Middle frontal gyrus (tissue), 1 donor: ENCODE results near the gene URB2.
"Not testable (repeated sequence)": the region's sequence is repeated elsewhere in the genome, so short reads cannot be mapped to it uniquely, and the experiment has no call there.

ENCODE experiments used
- DNase-seq: peaks from one replicate; pipeline ENCODE4 v3.0.0-alpha.2; 2015; ENCODE audit warnings: low spot score; ENCODE audit errors: extremely low spot score

URB2 gene

GRCh38 chr1:229613938-229614337 is 12.1 kb upstream of the URB2 start:
- no peak for DNase-seq

DNA sequence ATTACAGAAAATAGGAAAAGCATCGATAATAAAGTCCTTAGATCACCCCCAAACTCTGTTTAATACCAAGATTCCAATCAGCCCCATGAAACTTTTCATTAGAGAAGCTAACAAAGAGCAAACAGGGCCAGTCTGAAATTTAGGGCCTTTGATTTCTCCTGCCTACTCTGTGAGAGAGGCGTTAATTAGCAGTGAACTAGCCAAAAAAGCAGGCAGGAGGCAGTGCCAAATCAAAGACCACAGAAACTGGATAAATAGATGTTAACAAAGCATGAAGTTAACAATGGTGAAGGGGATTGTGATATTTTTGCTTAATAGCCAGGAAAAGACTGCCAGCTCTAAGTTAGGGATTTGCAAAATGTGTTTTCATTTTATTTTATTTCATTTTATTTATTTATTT is 11.3 kb upstream of the URB2 start:
- DNase-seq: no peak

- DNase-seq: no peak
These were observed 8.5 kb upstream of the URB2 start for GRCh38 chr1:229617351-229618100.

GRCh38 chr1:229619002-229619401 is 7.0 kb upstream of the URB2 start:
- no peak for DNase-seq

- no peak for DNase-seq
These were observed 6.4 kb upstream of the URB2 start for GRCh38 chr1:229619614-229620013.

GRCh38 chr1:229620876-229621275 is 5.2 kb upstream of the URB2 start:
- no peak for DNase-seq

- DNase-seq: no peak
These were observed 4.4 kb upstream of the URB2 start for GRCh38 chr1:229621663-229622062.

DNA sequence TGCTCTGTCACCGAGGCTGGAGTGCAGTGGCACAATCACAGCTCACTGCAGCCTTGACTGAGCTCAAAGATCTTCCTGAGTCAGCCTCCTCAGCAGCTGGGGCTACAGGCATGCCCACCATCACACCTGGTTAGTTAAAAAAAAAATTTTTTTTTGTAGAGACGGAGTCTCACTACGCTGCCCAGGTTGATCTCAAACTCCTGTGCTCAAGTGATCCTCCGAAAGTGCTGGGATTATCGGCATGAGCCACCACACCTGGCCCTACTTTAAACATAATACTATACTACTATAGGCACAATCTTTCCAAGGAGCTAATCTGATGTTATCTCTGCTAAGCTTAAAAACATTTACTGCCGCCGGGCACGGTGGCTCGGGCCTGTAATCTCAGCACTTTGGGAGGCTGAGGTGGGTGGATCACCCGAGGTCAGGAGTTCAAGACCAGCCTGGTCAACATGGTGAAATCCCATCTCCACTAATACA is 3.4 kb upstream of the URB2 start:
- not testable (repeated sequence) for DNase-seq

GRCh38 chr1:229623225-229623624 is 2.8 kb upstream of the URB2 start:
- no peak for DNase-seq

GRCh38 chr1:229623838-229624237 is 2.2 kb upstream of the URB2 start:
- DNase-seq: no peak

DNA sequence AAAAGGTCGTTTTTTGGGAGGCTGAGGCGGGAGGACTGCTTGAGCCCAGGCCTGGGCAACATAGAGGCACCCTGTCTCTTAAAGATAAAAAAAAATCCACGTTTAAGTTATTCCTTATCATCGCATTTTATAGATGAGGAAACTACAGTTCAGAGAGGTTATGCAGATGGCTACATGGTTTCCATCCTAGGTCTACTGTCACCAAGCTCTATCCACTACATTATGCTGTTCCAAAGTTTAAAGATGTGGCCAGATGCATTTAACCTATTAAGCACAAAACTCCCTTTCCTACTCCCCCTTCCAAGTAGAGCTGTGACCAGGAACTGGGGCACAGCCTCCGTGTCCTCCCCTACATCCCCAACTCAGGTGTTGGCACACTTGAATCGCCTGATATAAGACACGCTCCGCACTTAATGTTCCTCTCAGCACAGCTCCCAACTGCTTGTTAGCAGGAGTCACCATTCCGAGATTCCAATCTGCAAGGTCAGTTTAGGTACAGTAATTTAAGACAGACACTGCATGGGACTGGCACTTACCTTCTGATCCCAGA is 1.5 kb upstream of the URB2 start:
- no peak for DNase-seq

GRCh38 chr1:229625071-229625914 is 754 bp upstream of the URB2 start:
- DNase-seq: no peak

- DNase-seq: no peak
These were observed 956 bp downstream of the URB2 start for GRCh38 chr1:229627003-229627402.

DNA sequence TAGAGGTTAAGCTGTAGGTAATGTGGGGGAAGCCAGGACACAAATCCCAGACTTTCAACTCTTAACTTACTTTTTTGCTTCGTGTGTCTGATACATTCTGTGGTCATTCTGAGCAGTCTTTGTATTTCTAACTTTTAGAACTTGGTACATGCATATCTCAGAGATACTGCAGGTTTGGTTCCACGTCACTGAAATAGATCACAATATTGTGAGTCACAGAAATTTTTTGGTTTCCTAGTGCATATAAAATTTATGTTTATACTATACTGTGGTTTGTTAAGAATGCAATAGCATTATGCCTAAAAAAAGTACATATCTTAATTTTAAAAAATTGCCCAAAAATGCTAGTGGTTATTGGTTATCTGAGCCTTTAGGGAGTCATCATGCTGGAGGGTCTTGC is 3.2 kb downstream of the URB2 start:
- no peak for DNase-seq

DNA sequence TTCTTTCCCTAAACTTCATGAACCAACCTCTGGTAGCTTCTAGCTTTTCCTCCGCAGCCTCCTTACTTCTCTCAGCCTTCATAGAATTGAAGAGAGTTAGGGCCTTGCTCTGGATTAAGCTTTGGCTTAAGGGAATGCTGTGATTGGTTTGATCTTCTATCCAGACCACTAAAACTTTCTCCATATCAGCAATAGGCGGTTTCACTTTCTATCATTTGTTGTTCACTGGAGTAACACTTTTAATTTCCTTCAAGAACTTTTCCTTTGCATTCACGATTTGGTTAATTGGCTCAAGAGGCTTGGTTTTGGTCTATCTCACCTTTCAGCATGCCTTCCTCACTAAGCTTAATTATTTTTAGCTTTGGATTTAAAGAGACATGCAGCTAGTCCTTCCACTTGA is 5.1 kb downstream of the URB2 start:
- DNase-seq: no peak

- DNase-seq: no peak
These were observed 5.9 kb downstream of the URB2 start for GRCh38 chr1:229631966-229632365.

DNA sequence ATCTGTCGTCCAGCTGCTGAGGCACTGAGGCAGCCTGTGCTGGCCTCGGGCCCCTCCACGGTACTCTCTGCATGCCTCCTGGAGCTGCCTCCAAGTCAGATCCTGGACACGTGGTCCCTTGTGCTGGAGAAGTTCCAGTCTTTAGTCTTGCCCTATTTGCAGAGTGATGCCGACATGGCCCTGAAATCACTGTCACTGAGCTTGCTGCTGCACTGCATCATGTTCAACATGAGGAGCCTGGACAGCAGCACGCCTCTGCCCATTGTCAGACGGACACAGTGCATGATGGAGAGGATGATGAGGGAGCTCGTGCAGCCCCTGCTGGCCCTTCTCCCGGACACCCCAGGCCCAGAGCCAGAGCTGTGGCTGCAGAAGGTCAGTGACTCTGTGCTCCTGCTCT is 10.0 kb downstream of the URB2 start:
- no peak for DNase-seq

DNA sequence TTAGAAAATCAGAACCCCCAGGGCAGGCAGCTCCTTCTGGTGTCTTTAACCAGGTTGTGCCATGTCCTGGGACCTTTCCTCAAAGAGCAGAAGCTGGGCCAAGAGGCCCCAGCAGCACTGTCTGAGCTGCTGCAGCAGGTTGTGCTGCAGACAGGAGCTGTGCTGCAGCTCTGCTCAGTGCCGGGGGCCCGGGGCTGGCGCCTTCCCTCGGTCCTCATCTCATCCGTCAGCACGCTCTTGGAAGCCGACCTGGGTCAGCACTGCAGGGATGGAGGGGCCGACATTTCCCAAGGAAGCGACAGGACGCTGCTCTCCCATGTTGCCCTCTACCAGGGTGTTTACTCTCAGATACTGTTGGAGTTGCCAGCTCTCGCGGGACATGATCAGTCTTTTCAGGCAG is 11.7 kb downstream of the URB2 start:
- no peak for DNase-seq

GRCh38 chr1:229640455-229640854 is 14.4 kb downstream of the URB2 start:
- no peak for DNase-seq

GRCh38 chr1:229641306-229641705 is 15.3 kb downstream of the URB2 start:
- DNase-seq: no peak

- DNase-seq: no peak
These were observed 16.3 kb downstream of the URB2 start for GRCh38 chr1:229642376-229642775.

GRCh38 chr1:229642970-229643369 is 16.9 kb downstream of the URB2 start:
- DNase-seq: no peak
